Mesothelial cell of epicardium (in vitro differentiated cells): ENCODE data around the gene SAMD14. TPM values are rescaled to one million over a fixed set of nuclear protein-coding genes. Genes with fewer than 3 reads are reported as not detected.

Experiments
- DNase-seq, 2 experiments: peaks; one replicate each; pipeline ENCODE4 v3.0.0; 2021; ENCODE audit warnings: low spot score in 2 of 2; ENCODE audit not compliant: unreplicated experiment in 2 of 2
- H3K27ac Mint-ChIP-seq: 2 replicates; pipeline ENCODE4 v1.8.0; 2021; ENCODE audit warnings: mixed read lengths
- H3K27me3 Mint-ChIP-seq: 2 replicates; pipeline ENCODE4 v1.8.0; 2021; ENCODE audit warnings: low read depth, mixed read lengths
- H3K36me3 Mint-ChIP-seq: 2 replicates; pipeline ENCODE4 v1.8.0; 2021; ENCODE audit warnings: mixed read lengths
- H3K4me1 Mint-ChIP-seq: 2 replicates; pipeline ENCODE4 v1.8.0; 2021; ENCODE audit warnings: mixed read lengths
- H3K4me3 Mint-ChIP-seq: 2 replicates; pipeline ENCODE4 v1.8.0; 2021; ENCODE audit warnings: mild to moderate bottlenecking, moderate library complexity, mixed read lengths
- H3K9me3 Mint-ChIP-seq: 2 replicates; pipeline ENCODE4 v1.8.0; 2021; ENCODE audit warnings: mixed read lengths
- total RNA-seq: library from RNA; stranded (reverse); gene quantifications from 3 replicates; pipeline ENCODE4 v1.2.1, GENCODE V29; 2021
- TF ChIP-seq, protein P1 (sequence below): fragments of 200-600 bp; sonication (generic); IDR thresholded peaks from one replicate; pipeline ENCODE4 v1.5.0; 2021; ENCODE audit warnings: antibody characterized with exemption; ENCODE audit not compliant: unreplicated experiment

The SAMD14 gene
- total RNA-seq, 1 donor from 2014 or later = 19.4 TPM

DNA sequence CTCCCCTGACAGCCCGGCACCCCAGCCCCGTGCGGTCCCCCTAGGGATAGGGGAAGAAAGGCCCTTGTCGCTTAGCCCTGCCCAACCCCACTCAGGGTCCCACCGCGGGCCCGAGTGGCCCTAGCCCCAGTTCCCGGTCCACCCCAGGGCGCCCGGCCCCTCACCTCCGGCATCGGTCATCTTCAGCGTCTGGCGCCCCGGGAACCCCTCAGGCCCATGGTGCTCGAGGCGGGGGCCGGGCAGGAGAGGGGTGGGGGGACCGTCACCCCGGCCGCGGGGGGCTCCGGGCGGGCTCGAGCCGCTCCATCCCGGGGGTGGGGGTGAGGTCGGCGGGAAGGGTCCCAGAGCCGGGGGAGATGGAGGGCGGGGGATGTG, 620 bp downstream of the SAMD14 start:
- Mint-ChIP-seq H3K36me3 (no peaks in the 10 kb centered on the region), H3K4me3 (peak overlapping the region; percentile 93), H3K4me1 (peaks cover 20% of the 10 kb centered on the region), H3K27ac (no peak overlapping the region), H3K27me3 (peaks cover 8% of the 10 kb centered on the region), H3K9me3 (no peaks in the 10 kb centered on the region)
- DNase-seq = no peak
- TF ChIP-seq, protein P1, sequence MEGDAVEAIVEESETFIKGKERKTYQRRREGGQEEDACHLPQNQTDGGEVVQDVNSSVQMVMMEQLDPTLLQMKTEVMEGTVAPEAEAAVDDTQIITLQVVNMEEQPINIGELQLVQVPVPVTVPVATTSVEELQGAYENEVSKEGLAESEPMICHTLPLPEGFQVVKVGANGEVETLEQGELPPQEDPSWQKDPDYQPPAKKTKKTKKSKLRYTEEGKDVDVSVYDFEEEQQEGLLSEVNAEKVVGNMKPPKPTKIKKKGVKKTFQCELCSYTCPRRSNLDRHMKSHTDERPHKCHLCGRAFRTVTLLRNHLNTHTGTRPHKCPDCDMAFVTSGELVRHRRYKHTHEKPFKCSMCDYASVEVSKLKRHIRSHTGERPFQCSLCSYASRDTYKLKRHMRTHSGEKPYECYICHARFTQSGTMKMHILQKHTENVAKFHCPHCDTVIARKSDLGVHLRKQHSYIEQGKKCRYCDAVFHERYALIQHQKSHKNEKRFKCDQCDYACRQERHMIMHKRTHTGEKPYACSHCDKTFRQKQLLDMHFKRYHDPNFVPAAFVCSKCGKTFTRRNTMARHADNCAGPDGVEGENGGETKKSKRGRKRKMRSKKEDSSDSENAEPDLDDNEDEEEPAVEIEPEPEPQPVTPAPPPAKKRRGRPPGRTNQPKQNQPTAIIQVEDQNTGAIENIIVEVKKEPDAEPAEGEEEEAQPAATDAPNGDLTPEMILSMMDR = no peak

DNA sequence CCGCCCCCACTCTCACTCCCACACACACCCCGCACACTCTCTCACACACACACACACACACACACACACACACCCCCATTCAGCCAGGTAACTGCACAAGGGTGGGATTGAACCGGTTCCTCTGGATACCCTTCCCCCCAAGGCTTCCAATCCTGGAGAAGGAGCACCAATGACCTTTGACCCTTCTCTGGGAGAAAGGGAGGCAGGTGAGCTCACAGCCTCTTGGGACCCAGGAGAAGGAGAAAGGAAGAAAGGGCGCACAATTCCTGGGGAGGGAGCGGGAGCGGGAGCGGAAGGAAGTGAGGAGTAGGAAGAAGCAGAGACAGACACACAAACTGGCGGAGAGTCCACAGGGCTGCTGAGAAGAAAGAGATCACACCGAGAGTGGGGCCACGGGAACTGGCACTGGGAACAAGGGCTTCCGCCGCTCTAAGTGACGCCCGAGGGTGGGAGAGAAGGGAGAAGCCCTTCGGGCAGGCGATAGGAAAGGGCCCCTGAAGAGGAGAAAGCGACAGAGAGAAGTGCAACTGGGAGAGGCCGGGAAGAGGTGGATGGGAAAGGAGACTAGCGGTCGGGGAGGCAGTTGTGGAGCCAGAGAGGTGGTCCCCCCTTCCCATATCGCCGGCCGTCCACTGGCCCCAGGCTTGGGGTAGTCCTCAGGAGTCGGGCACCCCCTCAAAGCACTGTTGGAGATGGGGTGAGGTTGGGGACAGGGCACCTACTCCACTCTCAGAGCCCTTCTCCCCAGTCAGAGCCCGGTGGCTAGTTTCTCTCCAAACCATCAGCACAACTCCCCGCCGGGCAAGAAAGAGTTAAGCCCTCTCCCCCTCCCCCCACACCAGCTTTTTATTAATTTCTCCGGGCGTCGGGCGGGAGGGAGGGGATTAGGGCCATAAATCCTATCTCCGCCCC, 1.3 kb downstream of the SAMD14 start:
- DNase-seq = peak in 1 of 2 experiments; percentile 59
- H3K27me3 Mint-ChIP-seq = peaks cover 8% of the 10 kb centered on the region

DNA sequence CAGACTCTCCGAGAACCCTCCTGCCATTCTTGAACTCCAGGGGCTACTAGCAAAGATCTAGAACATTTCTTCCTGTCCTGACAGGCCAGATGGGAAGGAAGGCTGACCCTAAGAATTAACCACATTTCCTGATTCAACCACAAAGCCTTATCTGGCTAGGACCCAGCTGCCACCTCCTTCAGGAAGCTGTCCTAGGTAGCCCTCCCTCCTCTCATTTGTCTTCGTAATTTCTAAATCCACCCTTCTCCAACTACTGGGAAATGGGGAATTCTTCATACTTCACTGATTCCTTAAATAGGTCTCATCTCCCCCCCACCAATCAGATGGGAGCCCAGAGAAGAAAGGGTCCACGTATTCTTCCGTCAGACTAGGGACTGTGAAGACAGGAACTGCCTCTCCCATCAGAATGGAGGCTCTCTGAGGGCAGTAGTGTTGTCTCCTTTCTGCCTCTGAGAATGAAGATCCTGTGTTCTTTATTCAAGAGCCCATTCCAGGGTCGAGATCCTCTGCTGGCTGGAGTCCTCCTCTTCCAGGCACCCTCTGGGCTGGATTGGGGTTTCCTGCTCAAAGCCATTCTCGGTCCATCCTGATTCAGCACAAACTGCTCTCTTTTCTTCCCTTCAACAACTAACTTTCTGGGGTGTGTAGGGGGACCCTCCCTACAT, 2.1 kb downstream of the SAMD14 start:
- H3K4me3 Mint-ChIP-seq = peak overlapping the region; percentile 10
- peaks cover 28% of the 10 kb centered on the region for H3K4me1 Mint-ChIP-seq
- TF ChIP-seq, protein P1 = no peak
- H3K27me3 Mint-ChIP-seq = peaks cover 8% of the 10 kb centered on the region
- peak overlapping the region; percentile 51 for H3K27ac Mint-ChIP-seq
- no peak for DNase-seq
- no peaks in the 10 kb centered on the region for H3K36me3 Mint-ChIP-seq
- no peaks in the 10 kb centered on the region for H3K9me3 Mint-ChIP-seq

More for the DNA sequence above, 1.3 kb downstream of the SAMD14 start:
- Mint-ChIP-seq H3K27ac (peak overlapping the region; percentile 91), H3K36me3 (no peaks in the 10 kb centered on the region), H3K4me3 (peak overlapping the region; percentile 93), H3K9me3 (no peaks in the 10 kb centered on the region), H3K4me1 (peaks cover 25% of the 10 kb centered on the region)
- TF ChIP-seq, protein P1 = no peak

DNA sequence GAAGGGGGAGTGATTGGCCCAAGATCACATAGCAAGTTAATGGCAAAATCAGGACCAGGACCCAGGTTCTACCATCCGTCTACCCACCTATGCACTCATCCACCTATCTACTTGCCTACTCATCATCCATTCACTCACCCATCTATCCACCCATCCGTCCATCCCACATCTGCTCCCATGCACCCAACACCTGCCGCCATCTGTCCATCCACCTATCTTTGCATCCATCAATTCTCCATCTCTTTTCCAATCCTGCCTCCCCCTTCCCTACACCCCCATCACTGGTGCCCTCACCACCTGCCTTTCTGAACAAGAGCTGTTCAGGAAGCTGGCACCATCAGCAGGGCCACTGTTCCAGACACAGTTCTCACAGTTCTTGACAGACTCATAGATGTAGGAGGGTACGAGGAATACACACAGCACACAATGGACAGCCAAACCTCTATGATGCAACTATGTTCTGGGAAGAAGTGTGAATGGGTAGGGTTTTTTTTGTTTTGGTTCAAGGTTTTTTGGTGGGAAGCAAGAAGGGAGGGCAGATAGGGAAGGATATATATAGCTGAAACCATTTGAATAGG, 4.5 kb downstream of the SAMD14 start:
- DNase-seq = no peak
- no peak overlapping the region for H3K4me3 Mint-ChIP-seq
- H3K27me3 Mint-ChIP-seq = peaks cover 3% of the 10 kb centered on the region
- H3K9me3 Mint-ChIP-seq = no peaks in the 10 kb centered on the region
- H3K27ac Mint-ChIP-seq = no peak overlapping the region
- peaks cover 25% of the 10 kb centered on the region for H3K4me1 Mint-ChIP-seq
- TF ChIP-seq, protein P1 = no peak
- no peaks in the 10 kb centered on the region for H3K36me3 Mint-ChIP-seq

DNA sequence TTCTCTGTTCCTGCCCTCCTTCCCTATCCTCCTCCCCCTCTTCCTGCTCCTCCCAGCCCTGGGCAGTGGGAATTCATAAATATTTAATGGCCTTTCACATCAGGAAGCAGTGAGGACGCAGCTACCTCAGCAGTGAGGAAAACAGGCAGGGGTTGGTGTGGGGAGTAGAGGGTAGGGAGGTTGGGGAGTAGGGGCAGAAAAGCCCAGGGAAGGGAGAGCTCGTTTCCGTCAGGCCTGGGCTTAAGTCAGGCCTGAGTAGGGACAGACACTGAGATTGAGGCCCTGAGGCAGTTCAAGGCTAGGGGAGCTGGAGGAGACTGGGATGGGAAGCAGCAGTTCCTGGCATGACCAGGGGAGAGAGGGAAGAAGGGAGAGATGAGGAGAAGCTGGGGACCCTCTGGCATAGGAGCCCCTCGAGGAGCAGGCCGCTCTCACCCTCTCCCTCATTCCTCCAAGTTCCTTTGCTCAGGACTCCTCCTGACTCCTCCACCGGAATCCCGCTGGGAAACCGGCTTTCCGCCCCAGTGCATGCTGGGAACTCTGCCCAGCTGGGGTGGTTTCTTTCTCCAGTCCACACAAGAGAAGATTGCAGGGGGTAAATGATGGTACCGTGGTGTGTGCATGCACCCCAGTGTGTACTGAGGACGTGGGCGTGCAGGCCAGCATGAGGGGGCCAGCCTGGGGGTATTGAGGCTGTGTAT, 6.2 kb downstream of the SAMD14 start:
- H3K4me3 Mint-ChIP-seq = no peak overlapping the region
- H3K27me3 Mint-ChIP-seq = peaks cover 7% of the 10 kb centered on the region
- no peak for DNase-seq
- H3K36me3 Mint-ChIP-seq = no peaks in the 10 kb centered on the region
- peak overlapping the region; percentile 85 for H3K27ac Mint-ChIP-seq
- peaks cover 23% of the 10 kb centered on the region for H3K4me1 Mint-ChIP-seq
- TF ChIP-seq, protein P1 = no peak
- H3K9me3 Mint-ChIP-seq = no peaks in the 10 kb centered on the region
